NCI-H187 (cell line): ENCODE results near the gene SLC22A12.

Experiments used
- DNase-seq, 2 experiments: peaks; one replicate each; lab custom pipeline; 2025; lab: John Stamatoyannopoulos, UW

The SLC22A12 gene

DNA sequence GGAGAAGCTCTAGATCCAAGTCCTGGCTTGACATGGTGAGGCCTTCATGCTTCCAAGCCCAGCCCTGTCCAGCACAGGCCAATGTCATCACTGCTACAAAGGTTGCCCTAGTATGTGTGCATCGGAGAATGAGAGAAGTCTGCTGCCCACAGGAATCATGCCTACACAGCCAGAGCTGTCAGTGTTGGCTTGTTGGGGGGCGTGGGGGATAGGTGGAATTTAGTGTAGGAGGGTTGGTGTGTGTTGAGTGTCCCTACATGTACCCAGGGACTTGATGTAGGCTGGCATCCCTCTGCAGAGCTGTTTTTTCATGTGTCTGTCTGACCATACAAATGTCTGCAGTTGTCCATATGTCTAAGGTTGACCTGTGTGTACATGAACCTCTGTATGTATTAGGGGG is 37.6 kb downstream of the SLC22A12 start:
- DNase-seq, result no peak

DNA sequence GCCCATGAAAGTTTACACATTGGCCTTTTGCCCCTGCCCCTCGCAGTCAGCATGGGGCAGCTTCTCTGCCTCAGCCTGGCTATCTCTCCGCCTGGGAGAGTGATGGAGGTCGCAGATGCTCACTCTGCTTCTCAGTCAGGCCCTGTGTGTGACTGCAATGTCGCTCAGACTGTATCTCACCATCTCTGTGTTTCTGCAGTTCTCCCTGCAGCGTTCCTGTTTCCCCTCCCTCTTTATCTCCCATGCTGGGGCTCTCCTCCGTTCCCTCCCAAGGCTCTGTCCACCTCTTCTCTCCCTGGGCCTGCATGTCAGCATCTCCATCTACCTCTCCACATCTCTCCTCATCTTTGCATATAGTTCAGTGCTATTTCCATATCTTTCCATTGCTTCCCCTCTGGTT is 38.1 kb downstream of the SLC22A12 start:
- no peak for DNase-seq

DNA sequence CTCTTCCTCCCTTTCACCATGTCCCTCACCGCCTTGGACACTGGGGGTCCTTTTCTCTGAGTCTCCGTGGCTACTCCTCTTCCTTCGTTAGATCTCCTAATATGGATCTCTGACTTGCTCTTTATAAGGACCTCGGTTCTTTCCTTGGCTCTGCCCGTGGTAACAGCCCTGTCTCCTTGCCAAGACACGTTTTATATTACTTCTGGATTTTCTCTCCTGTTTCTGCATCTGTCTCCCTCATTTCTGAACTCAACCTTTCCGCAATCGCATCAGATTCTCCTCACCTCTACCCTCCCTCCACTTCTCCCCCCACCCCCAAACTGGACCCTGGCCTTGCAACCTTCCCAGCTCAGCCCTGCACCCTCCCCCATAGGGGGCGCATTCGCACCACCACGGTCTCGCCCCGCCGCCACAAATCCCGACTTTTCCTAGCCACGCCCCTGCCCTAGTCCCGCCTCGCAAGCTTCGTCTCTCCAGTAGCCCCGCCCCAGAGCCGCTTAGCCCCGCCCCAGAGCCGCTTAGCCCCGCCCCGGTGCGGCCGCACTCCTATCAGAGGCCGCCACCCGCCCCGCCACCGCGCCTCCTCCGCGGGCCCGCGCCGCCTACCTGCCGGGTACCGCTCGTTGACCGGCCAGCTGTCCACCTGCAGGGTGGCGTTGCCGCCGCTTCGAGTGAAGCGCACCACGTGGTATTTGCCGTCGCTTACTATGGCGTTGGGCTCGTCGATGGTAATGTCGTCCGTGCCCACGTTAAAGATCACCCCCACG is 39.0 kb downstream of the SLC22A12 start:
- DNase-seq, result no peak

DNA sequence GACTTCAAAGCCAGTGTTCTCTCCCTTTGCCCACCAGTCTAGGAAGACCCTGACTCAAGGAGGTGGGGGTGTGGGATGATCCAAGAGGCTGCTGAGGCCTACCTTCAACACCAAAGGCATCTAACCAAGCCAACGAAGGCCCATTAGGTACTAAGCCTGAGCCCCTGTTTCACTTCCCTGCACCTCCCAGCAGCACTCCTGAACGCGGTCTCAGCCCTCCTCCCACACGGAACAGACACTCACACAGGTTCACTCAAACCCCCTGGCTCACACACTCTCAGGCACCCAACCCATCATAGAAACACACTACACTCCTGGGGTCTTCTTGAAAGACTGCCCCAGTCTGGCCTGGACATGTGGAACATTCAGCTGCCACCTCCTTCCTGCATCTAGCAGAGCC is 40.7 kb downstream of the SLC22A12 start:
- DNase-seq, result no peak

DNA sequence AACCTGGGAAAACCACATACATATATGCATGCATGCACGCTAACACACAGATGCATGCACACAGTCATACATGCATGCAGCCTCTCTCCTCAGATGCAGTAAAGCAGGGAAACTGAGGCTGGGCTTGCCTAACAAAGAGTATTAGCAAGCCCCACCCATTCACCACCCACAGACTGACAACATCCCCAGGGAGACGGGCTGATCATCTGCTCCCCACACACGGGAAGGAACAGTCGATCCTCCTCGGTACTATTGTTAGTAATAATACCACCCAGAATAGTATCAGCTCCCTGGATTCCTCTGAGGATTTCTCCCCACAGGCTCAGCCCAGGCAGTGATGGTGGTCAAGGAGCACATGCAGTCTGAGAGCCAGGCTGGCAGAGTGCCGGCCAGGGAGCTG is 41.2 kb downstream of the SLC22A12 start:
- DNase-seq, result no peak

DNA sequence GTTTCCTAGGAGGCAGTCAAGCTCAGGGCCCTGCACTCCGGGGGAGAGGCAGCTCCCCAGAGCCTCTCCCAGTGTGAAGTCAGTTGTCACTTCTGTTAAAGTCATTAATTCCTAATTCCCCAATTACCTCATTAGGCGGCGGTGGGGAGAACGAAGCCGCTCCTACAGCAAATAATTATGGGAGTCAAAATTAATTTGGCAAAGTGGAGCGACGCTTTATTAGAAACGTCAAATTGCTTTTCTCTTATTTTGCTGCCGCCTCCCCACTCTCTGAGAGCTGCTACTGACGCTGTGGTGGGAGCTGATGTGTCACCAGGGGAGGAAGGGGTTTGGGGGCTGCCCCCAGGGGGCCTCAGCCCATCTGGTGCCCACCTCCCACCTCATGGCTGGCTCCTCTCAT is 41.6 kb downstream of the SLC22A12 start:
- no peak for DNase-seq

DNA sequence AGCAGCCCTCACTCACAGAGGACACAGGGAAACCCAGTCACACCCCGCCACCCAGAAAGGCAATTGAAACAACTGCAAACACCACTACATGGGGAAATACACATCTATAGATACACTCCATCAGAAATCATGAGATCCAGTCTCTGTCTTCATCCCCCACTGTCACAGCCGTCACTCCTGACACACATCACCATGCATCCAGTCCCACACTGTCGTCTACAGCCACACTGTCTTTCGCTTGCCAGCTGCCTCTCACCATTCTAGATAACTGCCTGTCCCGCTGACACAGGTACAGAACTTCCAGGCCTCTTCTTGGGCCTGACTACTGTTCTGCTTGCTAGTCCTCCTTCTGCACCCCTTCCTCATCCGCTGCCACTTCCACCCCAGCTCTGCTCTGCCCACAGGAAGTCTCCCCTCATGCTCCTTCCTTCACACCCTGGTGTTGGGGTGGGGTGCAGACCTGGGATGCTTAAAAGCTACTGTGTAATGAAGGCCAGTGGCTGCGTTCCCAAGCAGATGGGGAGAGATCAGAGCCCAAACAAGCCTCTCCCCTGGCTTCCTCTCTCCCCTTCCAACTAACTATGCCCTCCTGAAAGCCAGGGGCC is 42.6 kb downstream of the SLC22A12 start:
- DNase-seq, result no peak

DNA sequence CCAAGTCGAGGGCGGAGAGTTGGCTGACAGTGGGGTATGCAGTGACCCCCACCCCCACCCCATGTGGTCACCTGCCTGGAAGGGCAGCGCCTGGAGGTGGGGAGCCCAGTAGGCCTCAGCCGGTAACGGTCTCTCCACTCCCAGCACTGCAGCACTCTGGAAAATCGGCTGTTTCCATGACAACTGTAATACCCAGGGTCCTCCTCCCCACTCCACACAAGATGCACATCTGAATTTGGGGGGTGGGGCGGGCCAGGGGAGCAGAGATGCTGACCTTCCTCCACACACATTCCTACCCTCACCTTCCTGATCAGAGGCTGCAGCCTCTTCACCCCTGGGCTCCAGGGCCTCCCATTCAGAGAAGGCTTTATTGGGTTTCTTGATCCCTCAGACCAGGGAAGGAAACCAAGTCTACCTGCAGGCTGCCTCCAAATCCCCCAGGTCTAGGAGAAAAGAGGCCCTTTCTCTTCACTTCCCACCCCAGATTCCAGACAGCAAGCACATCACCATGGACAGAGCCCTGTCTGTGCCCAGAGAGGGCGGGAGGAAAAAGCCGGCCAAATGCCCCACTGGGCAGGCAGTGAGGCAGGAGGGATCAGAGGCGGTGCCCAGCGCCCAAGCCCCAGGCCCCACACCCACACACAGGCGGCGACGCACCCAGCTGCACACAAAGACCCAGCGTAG is 46.5 kb downstream of the SLC22A12 start:
- no peak for DNase-seq

DNA sequence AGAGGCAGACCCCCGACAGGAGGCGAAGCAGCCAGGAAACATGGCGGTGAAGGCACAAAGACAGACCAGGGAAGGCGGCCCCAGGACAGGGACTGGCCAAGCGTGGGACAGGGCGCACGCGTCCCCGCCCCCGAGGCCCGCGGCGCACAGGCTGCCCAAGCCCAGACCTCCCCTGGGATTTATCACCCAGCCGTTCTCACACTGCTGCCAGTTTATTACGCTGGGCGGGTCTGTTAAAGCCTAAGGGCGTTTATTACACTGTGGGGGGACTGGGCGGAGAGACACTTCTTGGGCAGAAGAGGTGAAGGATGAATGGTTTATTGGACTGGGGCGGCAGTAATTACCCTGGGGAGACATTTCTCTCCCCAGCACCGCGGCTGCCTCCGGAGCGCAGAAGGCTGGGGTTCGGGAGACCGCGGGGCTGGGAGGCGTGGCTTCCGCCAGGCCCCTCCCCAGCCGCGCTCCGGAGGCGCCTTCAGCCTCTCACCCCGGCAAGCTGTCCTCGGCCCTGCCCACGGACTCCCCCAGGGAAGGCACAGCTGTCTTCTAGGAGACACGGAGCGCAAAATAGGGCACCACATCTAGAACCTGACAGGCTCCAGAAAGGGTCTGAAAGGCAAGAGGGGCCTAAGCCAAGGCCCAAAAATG is 47.1 kb downstream of the SLC22A12 start:
- DNase-seq, result no peak

DNA sequence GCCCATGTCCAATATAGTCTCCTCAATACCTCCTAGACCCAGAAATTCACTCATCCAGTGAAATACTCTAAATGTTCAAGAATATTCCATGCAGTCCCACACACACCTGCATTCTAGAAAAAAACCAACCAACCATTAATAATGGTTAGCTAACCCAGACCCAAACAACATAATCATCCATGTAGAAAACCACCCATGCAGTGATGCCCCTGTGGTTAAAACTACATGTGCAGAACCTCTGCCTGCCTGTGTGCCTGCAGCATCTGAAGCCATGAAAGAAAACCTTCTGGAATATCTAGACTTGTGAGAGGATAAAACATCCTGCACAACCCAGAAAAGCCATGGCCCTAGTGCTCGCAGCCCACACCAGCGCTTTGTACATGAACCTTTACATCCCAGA is 47.8 kb downstream of the SLC22A12 start:
- DNase-seq, result no peak

DNA sequence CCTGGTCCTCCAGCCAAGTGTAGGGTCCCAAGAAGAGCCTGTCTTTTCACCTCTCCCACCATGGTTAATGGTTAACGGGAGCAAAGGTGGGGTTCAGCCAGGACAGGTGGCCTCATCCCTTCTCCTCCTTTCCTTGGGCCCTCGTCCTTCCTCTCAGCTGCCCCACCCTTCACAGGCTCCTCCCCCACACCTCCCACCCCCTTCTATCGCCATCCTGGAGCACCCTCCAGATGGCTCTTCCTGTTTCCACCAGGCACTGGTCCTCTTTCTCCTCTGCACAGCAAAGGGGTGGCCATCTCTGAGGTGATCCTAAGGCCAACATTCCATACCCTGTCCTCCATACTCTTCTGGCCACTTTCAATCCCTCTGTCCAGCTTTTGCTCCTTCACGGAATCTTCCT is 48.9 kb downstream of the SLC22A12 start:
- DNase-seq, result no peak

DNA sequence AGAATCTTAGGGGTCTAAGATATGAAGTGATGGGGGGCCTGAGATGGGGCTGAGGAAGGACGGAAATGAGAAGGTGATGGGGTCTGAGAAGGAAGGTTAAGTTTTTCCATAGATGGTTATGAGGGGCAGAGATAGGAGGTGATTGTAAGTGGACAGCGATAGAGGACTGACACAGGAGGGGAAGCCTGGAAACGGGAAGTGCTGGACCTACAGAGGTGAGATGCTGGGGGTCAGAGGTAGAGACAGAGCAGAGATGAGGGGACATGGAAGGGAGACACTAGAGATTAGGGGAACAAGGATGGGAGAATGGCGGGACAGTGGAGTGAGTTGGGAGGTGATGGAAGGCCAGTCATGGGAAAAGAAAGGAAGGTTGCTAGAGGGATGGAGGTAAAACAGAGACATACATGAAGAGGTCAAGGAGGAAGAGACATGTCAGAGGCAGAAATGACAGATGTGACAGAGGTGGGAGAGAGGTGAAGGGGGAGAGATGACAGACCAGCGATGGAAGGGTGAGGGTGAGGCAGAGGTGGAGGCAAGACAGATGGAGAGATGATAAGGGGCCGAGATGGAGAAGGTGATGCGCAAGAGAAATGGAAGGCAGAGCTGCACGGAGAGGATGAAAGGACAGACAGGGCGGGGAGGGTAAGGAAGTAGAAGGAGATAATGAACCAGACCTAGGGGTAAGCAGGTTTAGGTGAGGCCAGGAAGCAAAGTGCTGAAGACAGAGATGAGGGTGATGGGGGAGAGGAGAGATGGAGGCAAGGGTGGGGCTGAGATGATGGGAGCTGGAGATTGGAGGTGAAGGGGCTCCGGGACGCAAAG is 50.8 kb downstream of the SLC22A12 start:
- DNase-seq, result no peak

DNA sequence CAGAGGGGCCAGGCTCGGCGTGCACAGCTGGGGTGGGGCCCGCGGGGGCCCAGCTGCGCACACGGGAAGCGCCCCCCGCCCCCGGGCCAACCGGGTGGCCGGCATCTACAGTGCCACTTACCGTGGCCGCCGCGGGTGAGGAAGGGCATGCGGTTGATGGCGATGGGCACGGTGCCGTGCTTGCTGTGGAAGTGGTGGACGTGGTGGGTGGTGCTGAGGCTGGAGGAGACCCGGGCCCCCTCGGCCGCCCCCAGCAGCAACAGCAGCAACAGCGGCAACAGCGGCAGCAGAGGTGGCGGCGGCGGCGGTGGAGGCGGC is 51.4 kb downstream of the SLC22A12 start:
- no peak for DNase-seq

DNA sequence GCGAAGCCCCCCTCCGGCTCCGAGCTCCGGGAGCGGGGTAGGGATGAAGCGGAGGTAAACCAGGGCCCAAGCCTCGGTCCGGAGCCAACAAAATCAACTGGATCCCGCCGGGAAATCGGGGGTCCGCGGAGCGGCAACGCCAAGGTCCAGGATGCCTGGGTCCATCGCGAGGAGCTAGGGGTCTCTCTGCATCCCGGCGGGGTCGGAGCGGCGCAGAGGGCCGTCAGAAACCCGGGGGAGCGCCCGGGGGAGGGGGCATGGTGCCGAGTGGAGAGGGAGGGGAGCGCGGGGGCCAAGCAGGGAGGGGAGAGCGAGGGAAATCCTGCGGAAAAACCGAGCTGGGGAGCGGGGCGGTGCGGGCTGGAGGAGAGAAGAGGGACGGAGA is 51.8 kb downstream of the SLC22A12 start:
- DNase-seq, result no peak

DNA sequence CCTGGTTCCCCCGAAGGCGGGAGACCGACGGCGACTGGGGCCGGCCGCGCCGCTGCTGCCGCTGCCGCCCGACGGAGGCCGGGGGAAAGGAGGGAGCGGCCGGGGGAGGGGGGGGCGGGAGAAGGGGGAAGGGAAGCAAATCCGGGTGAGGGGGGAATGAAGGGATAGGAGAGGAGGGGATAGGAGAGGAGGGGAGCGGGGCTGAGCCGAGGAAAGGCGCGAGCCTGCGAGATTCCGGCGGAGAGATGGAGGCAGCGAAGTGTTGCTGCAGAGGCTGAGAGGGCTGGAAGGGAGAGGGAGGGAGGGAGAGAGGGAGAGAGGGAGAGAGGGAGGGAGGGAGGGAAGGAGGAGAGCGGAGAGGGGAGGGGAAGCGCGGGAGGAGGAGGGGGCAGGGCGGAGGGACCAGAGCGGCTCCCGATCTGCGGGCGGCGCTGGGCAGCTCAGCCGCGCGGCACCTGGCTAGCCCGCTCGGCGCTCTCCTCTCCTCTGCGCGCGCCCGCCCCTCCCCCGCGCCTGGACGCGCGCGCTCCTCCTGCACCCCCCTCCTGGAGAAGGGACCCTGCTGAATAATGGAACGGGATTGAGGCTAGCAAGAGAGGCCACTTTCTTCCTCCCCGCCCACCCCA is 52.3 kb downstream of the SLC22A12 start:
- DNase-seq, result no peak

DNA sequence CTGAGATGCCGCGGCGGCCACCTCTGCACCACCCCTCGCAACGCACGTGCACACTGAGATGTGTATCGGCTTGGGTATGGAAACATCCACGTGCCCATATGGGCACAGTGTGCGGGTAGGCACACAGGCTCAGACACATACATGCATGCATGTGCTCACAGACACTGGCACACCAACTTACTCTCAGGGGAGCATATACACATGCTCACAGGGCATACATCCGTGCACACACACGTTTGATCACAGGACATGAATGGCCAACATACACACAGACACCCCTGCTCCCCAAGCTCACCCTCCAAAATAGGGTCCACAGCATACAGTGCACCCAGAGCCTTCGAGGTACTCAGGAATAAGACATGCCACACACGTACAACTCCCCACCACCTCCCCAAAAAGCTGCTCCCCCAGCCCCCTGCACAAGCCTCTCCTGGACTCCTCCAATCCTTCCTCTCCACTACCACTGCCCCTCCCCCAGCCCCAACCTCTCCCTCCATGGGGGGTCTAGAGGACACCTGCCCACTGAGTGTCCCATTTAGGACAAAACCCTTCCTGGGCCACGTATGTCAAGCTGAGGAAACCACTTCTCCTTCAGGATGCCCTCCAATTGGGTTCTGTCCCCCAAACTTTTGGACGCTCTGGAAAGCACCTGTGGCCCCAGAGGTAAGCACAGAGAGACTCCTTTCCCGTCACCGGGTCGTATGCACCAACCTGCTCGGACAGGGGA is 53.1 kb downstream of the SLC22A12 start:
- DNase-seq, result no peak

DNA sequence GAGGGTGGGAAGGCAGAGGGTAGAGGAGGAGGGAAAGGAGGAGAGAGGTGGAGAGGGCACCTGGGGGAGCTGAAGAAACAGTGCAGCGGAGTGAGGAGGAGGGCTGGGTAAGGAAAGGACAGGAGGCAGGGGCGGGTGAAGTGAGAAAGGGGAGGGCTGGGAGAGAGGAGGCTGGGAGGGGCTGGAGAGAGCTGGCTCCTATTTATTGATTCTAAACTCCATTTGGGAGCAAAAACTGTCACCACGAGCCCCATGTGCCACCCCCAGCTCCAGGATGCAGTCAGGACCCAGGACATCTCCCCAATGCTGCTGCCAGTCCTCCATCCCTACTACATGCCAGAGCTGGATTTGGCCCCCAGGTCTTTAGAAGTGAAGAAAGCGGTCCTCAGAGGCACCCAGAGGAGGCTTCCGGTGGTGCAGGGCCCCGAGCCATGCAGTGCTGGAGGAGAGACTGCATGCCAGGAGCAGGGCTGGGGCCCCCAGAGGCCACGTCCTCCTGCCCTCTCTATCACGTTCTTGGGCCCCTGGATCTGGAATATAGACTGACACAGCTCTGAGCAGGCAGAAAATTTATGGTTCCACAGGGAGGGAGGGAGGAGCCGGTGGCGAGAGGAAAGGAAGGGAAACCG is 53.7 kb downstream of the SLC22A12 start:
- no peak for DNase-seq

DNA sequence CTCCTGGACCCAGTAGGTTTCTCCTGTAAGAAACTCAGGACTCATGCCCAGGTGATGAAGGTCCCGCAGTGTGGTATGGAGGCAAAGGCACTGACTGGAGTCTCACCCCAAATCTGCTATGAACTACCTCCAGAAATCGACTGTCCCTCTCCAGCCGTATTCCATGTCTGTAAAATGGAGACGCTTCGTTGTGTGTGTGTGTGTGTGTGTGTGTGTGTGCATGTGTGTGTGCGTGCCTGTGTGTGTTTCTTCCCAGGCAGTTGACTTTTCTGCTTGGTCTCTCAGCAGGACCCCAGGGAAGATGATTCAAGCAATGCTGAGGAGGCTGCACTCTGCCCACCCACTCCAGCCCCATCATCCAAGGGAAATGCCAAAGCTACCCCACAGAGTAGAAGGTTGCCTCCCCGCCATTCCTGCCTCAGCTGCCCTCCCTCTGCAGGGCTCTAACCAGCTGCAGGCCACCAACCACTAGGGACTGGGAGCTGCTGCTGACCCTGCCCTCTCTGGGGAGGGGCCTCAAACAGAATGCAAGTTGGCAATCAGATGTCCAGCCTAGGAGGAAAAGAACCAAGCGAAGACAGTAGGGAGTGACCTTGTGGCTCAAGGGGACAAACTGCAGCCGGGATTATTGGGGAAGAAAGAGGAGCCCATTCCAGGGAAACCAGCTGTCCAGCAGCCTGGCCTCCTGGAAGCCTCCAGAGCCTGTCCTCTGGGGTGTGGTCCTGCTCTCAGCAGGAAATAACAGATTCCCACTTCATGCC is 56.2 kb downstream of the SLC22A12 start:
- DNase-seq, result no peak

DNA sequence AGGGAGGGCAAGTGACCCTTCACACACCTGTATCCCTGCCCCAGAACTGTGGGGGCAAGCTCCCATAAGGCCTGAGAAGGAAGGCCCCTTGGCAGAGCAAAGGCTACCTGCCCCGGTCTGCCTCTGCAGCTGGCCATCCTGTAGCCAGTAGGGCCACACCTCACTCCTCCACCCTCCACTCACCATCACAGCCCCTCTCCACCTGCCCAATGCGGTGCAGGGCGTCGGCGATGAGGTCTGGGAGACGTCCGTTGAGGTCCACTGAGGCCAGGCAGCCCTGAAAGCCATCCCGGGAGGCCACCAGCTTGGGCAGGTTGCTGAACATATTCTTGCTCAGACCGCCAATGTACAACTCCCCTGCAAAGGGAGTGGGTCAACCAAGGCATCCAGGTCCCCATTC is 57.5 kb downstream of the SLC22A12 start:
- DNase-seq, result no peak

DNA sequence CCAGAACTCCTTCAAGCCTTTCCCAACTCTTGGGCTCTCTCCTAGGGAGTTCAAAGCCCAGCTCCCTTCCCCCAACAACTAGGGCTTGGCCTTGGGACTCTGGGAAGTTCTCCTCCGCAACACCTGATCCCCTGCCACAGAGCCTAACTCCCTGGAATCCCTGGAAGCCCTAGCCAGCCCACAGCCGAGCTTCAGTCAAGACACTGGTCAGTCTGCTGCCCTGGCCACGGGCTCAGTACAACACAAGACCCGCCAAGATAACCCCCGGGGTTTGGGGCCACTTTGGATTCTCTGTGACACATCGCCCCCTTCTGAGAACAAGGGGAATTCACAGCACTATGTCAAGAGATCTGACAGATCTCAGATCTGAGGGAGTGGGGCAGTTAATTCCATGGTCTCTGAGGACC is 58.3 kb downstream of the SLC22A12 start:
- DNase-seq, result no peak
